ENCODE data around the gene BMS1. TPM values are rescaled to one million over a fixed set of nuclear protein-coding genes. Genes with fewer than 3 reads are reported as not detected.

Gene BMS1
- total and polyA plus RNA-seq, 2 experiments from 2014 or later, result 14.5 to 15.8 TPM

- DNase-seq (ENCODE audit: low spot score), result no peak
- WGBS (ENCODE audit: low lambda C conversion rate, missing lambda C conversion rate), result 79% methylated on average over 10 of the region's 10 CpGs
- H3K4me1 ChIP-seq (ENCODE audit: insufficient read depth), result peaks cover 9% of the 10 kb centered on the region
- H3K4me3 ChIP-seq, result no peak overlapping the region
- H3K36me3 ChIP-seq (replicated peaks; ENCODE audit: insufficient read depth, low read depth), result no peaks in the 10 kb centered on the region
- no peaks in the 10 kb centered on the region for H4K20me1 ChIP-seq (ENCODE audit: insufficient read depth, poor library complexity, severe bottlenecking)
- TF ChIP-seq, protein P1, sequence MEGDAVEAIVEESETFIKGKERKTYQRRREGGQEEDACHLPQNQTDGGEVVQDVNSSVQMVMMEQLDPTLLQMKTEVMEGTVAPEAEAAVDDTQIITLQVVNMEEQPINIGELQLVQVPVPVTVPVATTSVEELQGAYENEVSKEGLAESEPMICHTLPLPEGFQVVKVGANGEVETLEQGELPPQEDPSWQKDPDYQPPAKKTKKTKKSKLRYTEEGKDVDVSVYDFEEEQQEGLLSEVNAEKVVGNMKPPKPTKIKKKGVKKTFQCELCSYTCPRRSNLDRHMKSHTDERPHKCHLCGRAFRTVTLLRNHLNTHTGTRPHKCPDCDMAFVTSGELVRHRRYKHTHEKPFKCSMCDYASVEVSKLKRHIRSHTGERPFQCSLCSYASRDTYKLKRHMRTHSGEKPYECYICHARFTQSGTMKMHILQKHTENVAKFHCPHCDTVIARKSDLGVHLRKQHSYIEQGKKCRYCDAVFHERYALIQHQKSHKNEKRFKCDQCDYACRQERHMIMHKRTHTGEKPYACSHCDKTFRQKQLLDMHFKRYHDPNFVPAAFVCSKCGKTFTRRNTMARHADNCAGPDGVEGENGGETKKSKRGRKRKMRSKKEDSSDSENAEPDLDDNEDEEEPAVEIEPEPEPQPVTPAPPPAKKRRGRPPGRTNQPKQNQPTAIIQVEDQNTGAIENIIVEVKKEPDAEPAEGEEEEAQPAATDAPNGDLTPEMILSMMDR (IDR thresholded peaks at IDR 0.05; ENCODE audit: poor library complexity), result no peak
- TF ChIP-seq EZH2 (IDR thresholded peaks at IDR 0.05; ENCODE audit: borderline replicate concordance) (no peak), EZH2phosphoT487 (IDR thresholded peaks at IDR 0.05; ENCODE audit: low read depth, severe bottlenecking, unreplicated experiment) (no peak)
- H3K79me2 ChIP-seq, result no peaks in the 10 kb centered on the region
- no peak overlapping the region for H2AFZ ChIP-seq
- peak overlapping the region; percentile 96 for H3K4me2 ChIP-seq
- no peaks in the 10 kb centered on the region for H3K9me2 ChIP-seq (replicated peaks; ENCODE audit: insufficient read depth)
- no peak overlapping the region for H3K27ac ChIP-seq
- H3K27me3 ChIP-seq, result peaks cover 54% of the 10 kb centered on the region
- H3K9me3 ChIP-seq (ENCODE audit: low read depth), result no peaks in the 10 kb centered on the region
Observed at GRCh38 chr10:42755556-42756093, 27.0 kb upstream of the BMS1 start.

DNA sequence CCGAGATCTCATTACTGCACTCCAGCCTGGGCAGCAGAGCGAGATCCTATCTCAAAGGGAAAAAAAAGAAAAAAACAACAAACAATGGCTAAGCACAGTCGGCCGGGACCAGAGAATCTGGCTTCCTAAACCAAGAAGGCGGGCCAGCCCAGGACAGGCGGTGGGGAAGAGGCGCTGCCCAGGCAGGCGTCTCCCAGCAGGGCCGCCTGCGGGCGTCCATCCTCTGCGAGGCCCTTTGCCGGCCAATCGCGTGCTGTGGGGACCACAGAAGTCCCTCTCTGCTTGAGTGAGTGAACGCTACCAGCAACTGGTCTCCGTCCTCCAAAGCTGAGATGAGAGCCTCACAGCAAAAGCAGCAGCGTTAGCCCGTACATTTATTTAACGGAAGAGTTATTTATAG lies 14.7 kb upstream of the BMS1 start:
- H3K4me1 ChIP-seq (ENCODE audit: insufficient read depth), result no peaks in the 10 kb centered on the region
- no peaks in the 10 kb centered on the region for H3K27me3 ChIP-seq
- H4K20me1 ChIP-seq (ENCODE audit: insufficient read depth, poor library complexity, severe bottlenecking), result no peaks in the 10 kb centered on the region
- no peaks in the 10 kb centered on the region for H3K36me3 ChIP-seq (replicated peaks; ENCODE audit: insufficient read depth, low read depth)
- no peaks in the 10 kb centered on the region for H3K9me2 ChIP-seq (replicated peaks; ENCODE audit: insufficient read depth)
- no peak overlapping the region for H2AFZ ChIP-seq
- TF ChIP-seq EZH2phosphoT487 (IDR thresholded peaks at IDR 0.05; ENCODE audit: low read depth, severe bottlenecking, unreplicated experiment), result no peak
- no peak for TF ChIP-seq EZH2 (IDR thresholded peaks at IDR 0.05; ENCODE audit: borderline replicate concordance)
- TF ChIP-seq, protein P1 (IDR thresholded peaks at IDR 0.05; ENCODE audit: poor library complexity), result no peak
- H3K4me2 ChIP-seq, result no peak overlapping the region
- H3K4me3 ChIP-seq, result no peak overlapping the region
- H3K79me2 ChIP-seq, result no peaks in the 10 kb centered on the region
- H3K27ac ChIP-seq, result no peak overlapping the region
- 84% methylated on average over 18 of the region's 20 CpGs for WGBS (ENCODE audit: low lambda C conversion rate, missing lambda C conversion rate)
- no peak for DNase-seq (ENCODE audit: low spot score)
- H3K9me3 ChIP-seq (ENCODE audit: low read depth), result no peaks in the 10 kb centered on the region

GRCh38 chr10:42768581-42769152 lies 13.9 kb upstream of the BMS1 start:
- no peak overlapping the region for H2AFZ ChIP-seq
- no peak overlapping the region for H3K4me2 ChIP-seq
- 81% methylated on average over 18 of the region's 18 CpGs for WGBS (ENCODE audit: low lambda C conversion rate, missing lambda C conversion rate)
- no peaks in the 10 kb centered on the region for H3K4me1 ChIP-seq (ENCODE audit: insufficient read depth)
- H3K79me2 ChIP-seq, result no peaks in the 10 kb centered on the region
- no peaks in the 10 kb centered on the region for H3K9me3 ChIP-seq (ENCODE audit: low read depth)
- no peaks in the 10 kb centered on the region for H3K27me3 ChIP-seq
- no peaks in the 10 kb centered on the region for H3K36me3 ChIP-seq (replicated peaks; ENCODE audit: insufficient read depth, low read depth)
- no peak overlapping the region for H3K4me3 ChIP-seq
- H3K27ac ChIP-seq, result no peak overlapping the region
- TF ChIP-seq EZH2 (IDR thresholded peaks at IDR 0.05; ENCODE audit: borderline replicate concordance), result no peak
- TF ChIP-seq, protein P1 (IDR thresholded peaks at IDR 0.05; ENCODE audit: poor library complexity), result no peak
- H4K20me1 ChIP-seq (ENCODE audit: insufficient read depth, poor library complexity, severe bottlenecking), result no peaks in the 10 kb centered on the region
- H3K9me2 ChIP-seq (replicated peaks; ENCODE audit: insufficient read depth), result no peaks in the 10 kb centered on the region
- DNase-seq (ENCODE audit: low spot score), result no peak

Data from hepatocyte (in vitro differentiated cells).